OCI-M1 (cell line): Measurements from ENCODE around the gene SLC17A1.

Experiments
- DNase-seq: peaks from one replicate; lab custom pipeline; 2025; lab: John Stamatoyannopoulos, UW

SLC17A1 gene

DNA sequence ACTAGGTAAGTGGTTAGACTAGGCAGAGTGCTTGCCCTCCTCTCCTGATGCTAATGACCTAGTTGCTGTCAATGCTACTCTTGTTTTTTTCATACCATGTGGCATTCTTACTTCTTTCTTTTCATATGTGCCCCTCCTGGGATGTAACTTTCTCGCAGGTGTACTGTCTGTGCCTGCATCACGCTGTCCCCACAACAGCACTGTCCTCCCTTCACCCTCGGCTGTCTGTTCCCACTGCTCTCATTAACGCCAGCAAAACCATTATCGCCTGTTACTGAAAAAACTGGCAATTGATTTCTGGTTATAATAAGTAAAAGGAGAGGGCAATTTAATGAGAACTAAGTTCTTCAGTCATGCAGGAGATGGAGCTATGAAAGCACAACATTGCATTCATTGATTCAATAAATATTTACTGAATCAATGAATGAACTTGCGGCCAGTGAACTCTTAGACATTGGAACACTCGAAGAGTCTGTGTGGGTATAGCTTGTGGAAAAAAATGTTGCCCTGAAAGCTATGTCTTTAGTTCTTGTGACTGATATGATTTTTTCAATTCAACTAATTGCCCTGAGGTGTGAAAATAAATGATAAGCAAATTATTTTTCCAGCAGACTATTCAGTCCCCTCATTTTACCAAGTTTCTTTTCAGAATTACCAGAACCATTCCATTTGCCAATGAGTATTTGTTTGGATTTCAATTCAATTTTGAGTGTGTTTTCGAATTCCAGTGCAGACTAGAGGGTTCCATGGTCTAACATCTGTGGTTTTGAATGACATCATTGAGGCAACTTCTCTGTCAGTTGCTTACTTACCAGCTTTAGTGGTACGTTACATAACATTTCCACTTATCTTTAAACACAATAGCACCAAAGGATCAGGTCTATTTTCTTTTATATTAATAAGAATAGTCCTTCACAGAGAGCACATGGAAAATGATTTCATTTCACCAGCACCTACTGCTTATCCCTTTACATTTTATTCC is 75.2 kb downstream of the SLC17A1 start:
- peak; percentile 83 for DNase-seq

DNA sequence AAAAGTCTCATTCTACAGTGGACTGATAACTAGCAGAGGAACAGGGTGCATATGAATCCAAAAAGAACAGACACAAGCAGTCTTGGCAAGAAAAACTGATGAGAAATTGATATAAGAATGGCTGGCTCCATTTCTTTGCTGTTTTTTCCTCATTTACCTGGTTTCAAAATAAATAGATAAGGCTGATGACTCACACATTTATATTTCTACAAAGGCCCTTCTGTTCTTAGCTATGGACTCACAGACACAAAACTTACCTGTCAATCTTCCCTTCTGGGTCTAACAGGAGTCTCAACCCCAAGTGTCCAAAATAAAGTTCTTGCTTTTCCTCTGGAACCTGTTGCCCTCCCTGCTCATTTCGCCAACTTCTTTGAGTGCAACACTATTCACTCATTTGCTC is 76.4 kb downstream of the SLC17A1 start:
- no peak for DNase-seq

DNA sequence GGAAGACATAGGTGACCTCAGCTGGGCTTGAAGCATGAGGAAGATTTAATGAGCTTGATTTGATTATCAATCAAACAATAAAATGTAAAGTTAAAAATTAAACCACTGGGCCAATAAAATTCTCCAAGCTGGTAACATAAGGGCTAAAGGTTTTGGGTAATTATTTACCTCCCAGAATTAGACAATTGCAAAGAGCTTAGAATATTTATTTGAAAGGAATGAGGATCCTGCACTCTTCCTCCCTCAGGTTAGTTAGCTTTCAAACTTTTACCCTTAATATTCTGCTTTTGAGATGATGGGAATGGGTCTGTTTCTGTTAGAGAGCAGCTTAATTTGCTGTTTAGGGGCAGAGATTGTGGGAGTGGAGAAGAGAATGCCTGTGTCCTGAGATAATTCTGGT is 77.3 kb downstream of the SLC17A1 start, which contains the start of gene SLC17A4:
TSS of gene SLC17A4 (plus strand) at position 208 of the 400 bp plus-strand sequence. CDS start 7,221 bp downstream, outside the sequence.
- DNase-seq: no peak

- no peak for DNase-seq
Observed at GRCh38 chr6:25753079-25753478, 78.8 kb downstream of the SLC17A1 start.

DNA sequence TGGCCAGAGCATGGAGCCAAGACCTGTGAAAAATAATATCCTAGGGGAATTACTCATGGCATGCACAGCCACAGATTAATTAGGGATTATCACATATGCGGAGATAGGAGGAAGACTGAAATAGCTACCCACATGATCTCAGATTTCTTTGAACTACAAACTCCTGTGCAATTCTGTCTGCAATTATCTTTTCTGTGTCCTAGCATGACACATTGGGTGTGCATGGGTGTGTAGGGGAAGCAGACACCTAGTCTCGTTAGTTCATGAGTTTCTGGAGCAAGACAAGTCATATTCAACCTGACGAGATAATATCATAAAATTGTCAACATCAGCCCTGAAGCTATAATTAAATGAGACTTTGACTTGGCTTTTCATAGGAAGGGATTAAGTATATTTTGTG is 80.9 kb downstream of the SLC17A1 start:
- DNase-seq: no peak

DNA sequence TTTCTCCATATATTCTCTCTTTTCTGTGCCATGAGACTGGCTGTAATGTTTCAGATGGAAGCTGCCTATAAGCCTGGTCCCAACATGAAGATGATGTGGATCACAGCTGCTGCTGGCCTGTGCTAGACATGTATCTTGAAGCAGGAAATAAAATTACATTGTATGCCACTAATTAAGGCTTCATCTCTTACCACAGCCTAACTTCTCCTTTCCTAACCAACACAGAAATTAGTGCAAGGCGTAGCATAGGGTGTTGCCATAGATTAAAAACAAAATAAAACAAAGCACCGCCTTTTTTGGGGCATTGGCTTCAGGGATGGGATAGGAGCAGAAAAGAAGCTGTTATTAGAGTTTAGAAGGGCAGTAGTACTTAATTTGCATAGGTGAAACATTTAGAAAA is 82.0 kb downstream of the SLC17A1 start:
- DNase-seq: peak; percentile 81

GRCh38 chr6:25748601-25749517 is 83.0 kb downstream of the SLC17A1 start:
- peak; percentile 47 for DNase-seq

- DNase-seq: no peak
Observed at GRCh38 chr6:25748049-25748448, 83.8 kb downstream of the SLC17A1 start.

- peak; percentile 44 for DNase-seq
Observed at GRCh38 chr6:25747477-25747876, 84.4 kb downstream of the SLC17A1 start.

DNA sequence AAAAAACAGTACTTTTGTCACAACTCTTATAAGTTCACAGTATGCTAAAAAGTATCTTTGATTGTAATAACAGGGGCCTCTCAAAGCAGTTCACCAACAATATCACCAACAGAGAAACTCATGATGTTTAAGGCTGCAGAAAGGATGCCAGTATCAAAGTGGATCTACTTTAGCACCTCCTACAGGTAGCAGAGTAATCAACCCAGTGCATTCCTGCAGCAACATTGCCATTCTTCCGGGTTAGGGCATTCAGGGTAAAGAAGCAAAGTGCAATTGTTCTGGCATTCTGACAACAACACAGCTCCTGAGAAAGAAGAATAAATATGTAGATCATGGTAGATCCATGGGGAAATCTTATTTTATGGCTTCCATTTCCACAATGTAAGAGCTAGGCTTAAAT is 84.9 kb downstream of the SLC17A1 start:
- no peak for DNase-seq

GRCh38 chr6:25745836-25746235 is 86.0 kb downstream of the SLC17A1 start:
- DNase-seq: no peak

DNA sequence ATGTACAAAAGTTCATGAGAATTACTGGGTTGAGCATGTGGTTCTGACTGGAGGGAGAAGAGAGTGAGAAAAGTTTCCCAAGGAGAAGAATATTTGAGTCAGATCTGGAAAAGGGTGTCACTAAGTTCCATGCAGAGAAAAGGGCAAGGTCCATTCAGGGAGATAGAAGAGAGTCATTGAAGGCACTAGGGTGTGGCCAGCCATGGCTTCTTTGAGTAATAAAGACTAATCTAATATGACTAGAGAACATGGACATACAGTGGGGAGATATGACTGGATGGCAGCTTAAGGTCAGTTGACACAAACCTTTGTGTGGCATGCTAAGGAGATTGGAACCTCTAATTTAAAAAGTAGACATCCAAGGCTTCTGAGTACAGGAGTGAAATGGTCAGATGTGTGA is 88.0 kb downstream of the SLC17A1 start:
- DNase-seq: no peak

- DNase-seq: no peak
Observed at GRCh38 chr6:25735261-25735660, 96.6 kb downstream of the SLC17A1 start.
